Measurements from ENCODE around the gene KCNG3.

DNA sequence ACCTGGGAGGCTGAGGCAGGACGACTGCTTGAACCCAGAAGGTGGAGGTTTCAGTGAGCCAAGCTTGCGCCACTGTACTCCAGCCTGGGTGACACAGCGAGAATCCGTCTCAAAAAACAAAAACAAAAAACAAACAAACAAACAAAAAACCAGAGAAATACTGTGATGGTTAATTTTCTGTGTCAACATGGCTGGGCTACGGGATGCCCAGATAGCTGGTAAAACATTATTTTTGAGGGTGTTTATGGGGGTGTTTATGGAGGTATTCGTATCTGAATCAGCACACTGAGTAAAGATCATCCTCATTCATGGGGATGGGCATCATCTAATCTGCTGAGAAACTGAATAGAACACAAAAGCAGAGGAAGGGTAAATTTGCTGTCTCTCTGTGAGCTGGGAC is 92.0 kb downstream of the KCNG3 start:
- no peak for TF ChIP-seq POLR2AphosphoS5 (IDR thresholded peaks at IDR 0.05; ENCODE audit: low read depth, low read length)
- no peak for TF ChIP-seq RAD21 (IDR thresholded peaks at IDR 0.05; ENCODE audit: low read depth)
- TF ChIP-seq, protein P1, sequence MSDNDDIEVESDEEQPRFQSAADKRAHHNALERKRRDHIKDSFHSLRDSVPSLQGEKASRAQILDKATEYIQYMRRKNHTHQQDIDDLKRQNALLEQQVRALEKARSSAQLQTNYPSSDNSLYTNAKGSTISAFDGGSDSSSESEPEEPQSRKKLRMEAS (IDR thresholded peaks at IDR 0.05) = no peak
- no peak for TF ChIP-seq CBX3 (IDR thresholded peaks at IDR 0.05; ENCODE audit: low read depth)
- TF ChIP-seq POLR2A (IDR thresholded peaks at IDR 0.05; ENCODE audit: borderline replicate concordance, extremely low read depth, insufficient read depth, insufficient read length) = no peak
- TF ChIP-seq, protein P2, sequence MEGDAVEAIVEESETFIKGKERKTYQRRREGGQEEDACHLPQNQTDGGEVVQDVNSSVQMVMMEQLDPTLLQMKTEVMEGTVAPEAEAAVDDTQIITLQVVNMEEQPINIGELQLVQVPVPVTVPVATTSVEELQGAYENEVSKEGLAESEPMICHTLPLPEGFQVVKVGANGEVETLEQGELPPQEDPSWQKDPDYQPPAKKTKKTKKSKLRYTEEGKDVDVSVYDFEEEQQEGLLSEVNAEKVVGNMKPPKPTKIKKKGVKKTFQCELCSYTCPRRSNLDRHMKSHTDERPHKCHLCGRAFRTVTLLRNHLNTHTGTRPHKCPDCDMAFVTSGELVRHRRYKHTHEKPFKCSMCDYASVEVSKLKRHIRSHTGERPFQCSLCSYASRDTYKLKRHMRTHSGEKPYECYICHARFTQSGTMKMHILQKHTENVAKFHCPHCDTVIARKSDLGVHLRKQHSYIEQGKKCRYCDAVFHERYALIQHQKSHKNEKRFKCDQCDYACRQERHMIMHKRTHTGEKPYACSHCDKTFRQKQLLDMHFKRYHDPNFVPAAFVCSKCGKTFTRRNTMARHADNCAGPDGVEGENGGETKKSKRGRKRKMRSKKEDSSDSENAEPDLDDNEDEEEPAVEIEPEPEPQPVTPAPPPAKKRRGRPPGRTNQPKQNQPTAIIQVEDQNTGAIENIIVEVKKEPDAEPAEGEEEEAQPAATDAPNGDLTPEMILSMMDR (IDR thresholded peaks at IDR 0.05 in 2 of 3, conservative IDR thresholded peaks at IDR 0.05 in 1 of 3; ENCODE audit: borderline replicate concordance in 1 of 3, insufficient read depth in 1 of 3, low read depth in 2 of 3, low read length in 2 of 3) = no peak

Measured in HCT116 (cell line).